PC-3 (cell line): Measurements from ENCODE around the gene PRTN3. TPM values are rescaled to one million over a fixed set of nuclear protein-coding genes. Genes with fewer than 3 reads are reported as not detected.

Source experiments
- ATAC-seq: fragments of 200-7000 bp; cut with Tn5 transposase; 2 replicates; pipeline ENCODE4 v1.9.1; 2020; ENCODE audit warnings: mild to moderate bottlenecking, moderate library complexity
- Bru-seq: library from RNA; stranded (reverse); fragments of 400-500 nt; gene quantifications from one replicate; lab custom pipeline; 2021; lab: Mats Ljungman, UMichigan
- BruChase-seq, 2 experiments: library from RNA; stranded (reverse); fragments of 400-500 nt; gene quantifications; one replicate each; lab custom pipeline; 2021; lab: Mats Ljungman, UMichigan
- BruUV-seq: library from RNA; stranded (reverse); fragments of 400-500 nt; replicated peaks from 2 replicates; lab custom pipeline; 2021; lab: Mats Ljungman, UMichigan
- CTCF ChIA-PET: fragments of 300-600 bp; sonication (Branson Sonifier 250); formaldehyde crosslinking; loops from one replicate; lab custom pipeline; 2022; ENCODE audit warnings: antibody characterized with exemption; lab: Charles Lee
- POLR2A ChIA-PET: fragments of 300-600 bp; sonication (Branson Sonifier 250); formaldehyde crosslinking; loops from one replicate; lab custom pipeline; 2022; ENCODE audit warnings: antibody characterized with exemption; ENCODE audit not compliant: unreplicated experiment; lab: Charles Lee
- DNase-seq: peaks from one replicate; pipeline ENCODE4 v3.0.0-alpha.2; 2015
- H2AFZ ChIP-seq: fragments of 300-600 bp; sonication (generic); 2 replicates; pipeline ENCODE4 v1.6.0; 2016; ENCODE audit warnings: antibody characterized with exemption, low read length
- H3F3A ChIP-seq: fragments of 300-600 bp; sonication (generic); one replicate; pipeline ENCODE4 v1.6.0; 2017; ENCODE audit warnings: antibody characterized with exemption, low read length, control low read depth, mild to moderate bottlenecking; ENCODE audit not compliant: unreplicated experiment
- H3K27ac ChIP-seq: fragments of 300-600 bp; sonication (generic); 2 replicates; pipeline ENCODE4 v1.5.1; 2016; ENCODE audit warnings: mild to moderate bottlenecking, low read length
- H3K27me3 ChIP-seq: fragments of 300-600 bp; sonication (generic); 2 replicates; pipeline ENCODE4 v1.6.1; 2016; ENCODE audit warnings: low read length, mixed read lengths
- H3K36me3 ChIP-seq: fragments of 300-600 bp; sonication (generic); 2 replicates; pipeline ENCODE4 v1.6.1; 2016; ENCODE audit warnings: low read depth, mixed run types, low read length, mixed read lengths
- H3K4me1 ChIP-seq: fragments of 300-600 bp; sonication (generic); 2 replicates; pipeline ENCODE4 v1.5.1; 2016; ENCODE audit warnings: low read length; ENCODE audit not compliant: insufficient read depth
- H3K4me2 ChIP-seq: fragments of 300-600 bp; sonication (generic); 2 replicates; pipeline ENCODE4 v1.6.0; 2016; ENCODE audit warnings: low read length
- H3K4me3 ChIP-seq: fragments of 300-600 bp; sonication (generic); 2 replicates; pipeline ENCODE4 v1.5.1; 2016; ENCODE audit warnings: mild to moderate bottlenecking, low read length, mixed read lengths
- H3K79me2 ChIP-seq: fragments of 300-600 bp; sonication (generic); 2 replicates; pipeline ENCODE4 v1.6.1; 2017; ENCODE audit warnings: low read length, mixed read lengths
- H3K9ac ChIP-seq: fragments of 300-600 bp; sonication (generic); 2 replicates; pipeline ENCODE4 v1.6.0; 2016; ENCODE audit warnings: mild to moderate bottlenecking, low read length
- H3K9me2 ChIP-seq: fragments of 300-600 bp; sonication (generic); replicated peaks from 2 replicates; pipeline ENCODE4 v1.6.1; 2016; ENCODE audit warnings: mixed run types, low read length, mixed read lengths
- H3K9me3 ChIP-seq: fragments of 300-600 bp; sonication (generic); 2 replicates; pipeline ENCODE4 v1.6.1; 2016; ENCODE audit warnings: low read length, mixed read lengths
- H4K20me1 ChIP-seq: fragments of 300-600 bp; sonication (generic); 2 replicates; pipeline ENCODE4 v1.6.1; 2016; ENCODE audit warnings: low read length, mixed read lengths
- EZH2 ChIP-seq: fragments of 300-600 bp; sonication (generic); IDR thresholded peaks from one replicate; pipeline ENCODE4 v1.6.1; 2017; ENCODE audit warnings: antibody characterized with exemption, mild to moderate bottlenecking, low read length; ENCODE audit not compliant: unreplicated experiment
- EZH2phosphoT487 ChIP-seq: fragments of 300-600 bp; sonication (generic); IDR thresholded peaks from 2 replicates; pipeline ENCODE4 v1.6.1; 2018; ENCODE audit warnings: mild to moderate bottlenecking, antibody characterized with exemption, low read length, borderline replicate concordance
- intact Hi-C: fragments of 100-400 bp; cut with micrococcal nuclease; formaldehyde crosslinking; loops from 2 replicates; pipeline ENCODE4 v1.9.0; 2023
- long read RNA-seq: library from polyadenylated mRNA; unstranded; transcript quantifications from one replicate; pipeline ENCODE4 v2.0.0, GENCODE V29; 2021; ENCODE audit not compliant: unreplicated experiment
- total RNA-seq: library from RNA; depleted of rRNA; stranded (reverse); fragments of >200 nt; gene quantifications from 2 replicates; pipeline ENCODE4 v1.2.3, GENCODE V29; 2014; rRNA removed
- TF ChIP-seq, protein P1 (sequence below): fragments of 300-600 bp; sonication (generic); conservative IDR thresholded peaks from 2 replicates; pipeline ENCODE4 v1.5.1; 2017; ENCODE audit warnings: antibody characterized with exemption, low read depth, mild to moderate bottlenecking, low read length

The PRTN3 gene, protein sequence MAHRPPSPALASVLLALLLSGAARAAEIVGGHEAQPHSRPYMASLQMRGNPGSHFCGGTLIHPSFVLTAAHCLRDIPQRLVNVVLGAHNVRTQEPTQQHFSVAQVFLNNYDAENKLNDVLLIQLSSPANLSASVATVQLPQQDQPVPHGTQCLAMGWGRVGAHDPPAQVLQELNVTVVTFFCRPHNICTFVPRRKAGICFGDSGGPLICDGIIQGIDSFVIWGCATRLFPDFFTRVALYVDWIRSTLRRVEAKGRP
- total RNA-seq (0.29 and 0.40 TPM in 2 replicates), Bru-seq, nascent RNA (not detected), BruChase-seq, experiment 1, labeled RNA remaining after a 6-hour chase (not detected), BruChase-seq, experiment 2, labeled RNA remaining after a 2-hour chase (not detected)
- long read RNA-seq, partial matches to known transcripts, result 0 of 1 reads
- long read RNA-seq, other reads (novel, unspliced or antisense), result 1 of 1 reads

- POLR2A ChIA-PET, result no interaction called here
- Histone ChIP-seq H3K4me2 (no peak within 1 kb of the TSS), H3K9me3 (no peaks in the 10 kb centered on the region), H3K27me3 (peaks cover 9% of the 10 kb centered on the region), H3K9me2 (no peaks in the 10 kb centered on the region), H2AFZ (no peak within 1 kb of the TSS), H3K4me1 (peaks cover 4% of the 10 kb centered on the region; the same call in 1 of the 2 replicates), H3K36me3 (no peaks in the 10 kb centered on the region), H3K79me2 (no peaks in the 10 kb centered on the region), H3K4me3 (no peak within 1 kb of the TSS), H3F3A (no peaks in the 10 kb centered on the region), H3K27ac (no peak within 1 kb of the TSS), H4K20me1 (no peaks in the 10 kb centered on the region), H3K9ac (no peak within 1 kb of the TSS)
- TF ChIP-seq, protein P1, sequence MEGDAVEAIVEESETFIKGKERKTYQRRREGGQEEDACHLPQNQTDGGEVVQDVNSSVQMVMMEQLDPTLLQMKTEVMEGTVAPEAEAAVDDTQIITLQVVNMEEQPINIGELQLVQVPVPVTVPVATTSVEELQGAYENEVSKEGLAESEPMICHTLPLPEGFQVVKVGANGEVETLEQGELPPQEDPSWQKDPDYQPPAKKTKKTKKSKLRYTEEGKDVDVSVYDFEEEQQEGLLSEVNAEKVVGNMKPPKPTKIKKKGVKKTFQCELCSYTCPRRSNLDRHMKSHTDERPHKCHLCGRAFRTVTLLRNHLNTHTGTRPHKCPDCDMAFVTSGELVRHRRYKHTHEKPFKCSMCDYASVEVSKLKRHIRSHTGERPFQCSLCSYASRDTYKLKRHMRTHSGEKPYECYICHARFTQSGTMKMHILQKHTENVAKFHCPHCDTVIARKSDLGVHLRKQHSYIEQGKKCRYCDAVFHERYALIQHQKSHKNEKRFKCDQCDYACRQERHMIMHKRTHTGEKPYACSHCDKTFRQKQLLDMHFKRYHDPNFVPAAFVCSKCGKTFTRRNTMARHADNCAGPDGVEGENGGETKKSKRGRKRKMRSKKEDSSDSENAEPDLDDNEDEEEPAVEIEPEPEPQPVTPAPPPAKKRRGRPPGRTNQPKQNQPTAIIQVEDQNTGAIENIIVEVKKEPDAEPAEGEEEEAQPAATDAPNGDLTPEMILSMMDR, result no peak
- no peak for DNase-seq
- ATAC-seq, result no peak
- intact Hi-C loops, result no loop called here
- CTCF ChIA-PET, result no interaction called here
- no TSS peak for BruUV-seq
Observed at GRCh38 chr19:840519-841206, at the start of gene PRTN3. PRTN3 (plus strand) TSS chr19:840999; CDS start chr19:841009, 10 bp downstream.

DNA sequence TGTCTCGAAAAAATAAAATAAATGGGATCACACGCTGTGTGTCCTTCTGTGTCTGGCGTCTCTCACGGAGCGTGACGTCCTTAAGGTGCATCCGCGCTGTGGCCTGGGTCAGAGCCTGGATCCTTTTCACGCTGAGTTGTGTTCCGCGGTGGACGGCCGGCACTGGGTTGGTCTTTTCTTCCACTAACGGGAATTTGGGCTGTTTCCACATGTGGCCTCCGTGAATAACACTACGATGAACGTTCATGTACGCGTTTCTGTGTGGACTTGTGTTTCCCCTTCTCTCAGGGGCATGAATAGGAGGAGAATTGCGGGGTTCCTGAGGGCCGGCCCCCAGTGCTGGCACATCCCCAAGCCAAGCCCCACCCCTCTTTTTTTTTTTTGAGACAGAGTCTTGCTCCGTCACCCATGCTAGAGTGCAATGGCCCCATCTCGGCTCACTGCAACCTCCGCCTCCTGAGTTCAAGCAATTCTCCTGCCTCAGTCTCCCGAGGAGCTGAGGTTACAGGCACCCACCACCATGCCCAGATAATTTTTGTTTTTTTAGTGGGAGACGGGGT, 49.7 kb upstream of the PRTN3 start:
- Histone ChIP-seq H3K4me3 (no peak overlapping the region), H4K20me1 (no peaks in the 10 kb centered on the region), H3K27ac (no peak overlapping the region), H3F3A (no peaks in the 10 kb centered on the region), H3K9me2 (no peaks in the 10 kb centered on the region), H3K9me3 (no peaks in the 10 kb centered on the region), H3K36me3 (no peaks in the 10 kb centered on the region), H3K9ac (no peak overlapping the region), H2AFZ (no peak overlapping the region), H3K27me3 (no peaks in the 10 kb centered on the region), H3K79me2 (0 out of 2 replicates have a peak, but pooled peaks cover 3% of the 10 kb centered on the region), H3K4me1 (no peaks in the 10 kb centered on the region), H3K4me2 (no peak overlapping the region)
- ATAC-seq (no peak), DNase-seq (no peak)
- TF ChIP-seq, protein P1, result no peak
- TF ChIP-seq EZH2 (no peak), EZH2phosphoT487 (no peak)
- no TSS peak for BruUV-seq
- intact Hi-C loops, result no loop called here
- ChIA-PET CTCF (no interaction called here), POLR2A (no interaction called here)
